Fibroblast of lung (primary cell): Measurements from ENCODE around the gene IFT57.

Experiments used
- CTCF ChIP-seq, 2 donors: IDR thresholded peaks in 1 of 2; conservative IDR thresholded peaks in 1 of 2; 1 replicate in 1 of 2; 2 replicates in 1 of 2; pipeline ENCODE4 v1.5.1; 2011 to 2012; ENCODE audit warnings: low read length in 2 of 2, control low read depth in 1 of 2, inconsistent platforms in 1 of 2, low read depth in 1 of 2, mild to moderate bottlenecking in 1 of 2
- EZH2 ChIP-seq: IDR thresholded peaks from 2 replicates; pipeline ENCODE4 v1.5.1; 2012; ENCODE audit warnings: low read length, control low read depth, mild to moderate bottlenecking; ENCODE audit errors: missing control alignments

DNA sequence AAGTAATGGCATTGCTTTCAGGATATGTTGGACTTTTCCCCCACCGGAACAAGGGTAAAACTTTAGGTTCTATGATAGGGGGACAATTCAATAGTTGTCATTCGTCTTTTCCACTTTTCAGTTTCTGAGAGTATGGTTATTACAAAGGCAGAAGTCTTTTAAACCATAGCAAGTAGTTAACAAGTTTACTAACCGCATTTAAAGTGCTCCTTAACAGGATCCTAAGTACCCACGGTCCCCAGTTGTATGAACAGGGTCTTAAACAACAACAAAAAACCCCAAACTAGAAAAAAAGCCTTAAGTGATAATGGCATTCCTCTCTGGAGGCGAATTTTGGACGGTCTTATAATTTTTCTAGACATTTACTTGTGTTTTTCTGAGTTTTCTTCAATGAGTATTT is 831 bp downstream of the IFT57 start:
- TF ChIP-seq CTCF (conservative IDR thresholded peaks at IDR 0.05 in 1 of 2, IDR thresholded peaks at IDR 0.05 in 1 of 2; ENCODE audit: low read depth in 1 of 2, low read length in 2 of 2) = no peak
- no peak for TF ChIP-seq EZH2
